ENCODE data around the gene BICC1. TPM values are rescaled to one million over a fixed set of nuclear protein-coding genes. Genes with fewer than 3 reads are reported as not detected.

The BICC1 gene
- total RNA-seq, 1 experiment from 2014 or later: 46.9 TPM

GRCh38 chr10:58644311-58644710, 131.6 kb downstream of the BICC1 start:
- Histone ChIP-seq H3K4me1 (replicated peaks) (peaks cover 57% of the 10 kb centered on the region), H3K27ac (no peak overlapping the region), H3K27me3 (replicated peaks) (no peaks in the 10 kb centered on the region), H3K9me3 (replicated peaks) (no peaks in the 10 kb centered on the region), H3K4me3 (no peak overlapping the region), H3K36me3 (no peaks in the 10 kb centered on the region)
- no peak for DNase-seq (ENCODE audit: low read depth in 1 of 2, low spot score in 2 of 2)

GRCh38 chr10:58645416-58646146, 132.9 kb downstream of the BICC1 start:
- no peaks in the 10 kb centered on the region for H3K27me3 ChIP-seq (replicated peaks)
- DNase-seq (ENCODE audit: low read depth in 1 of 2, low spot score in 2 of 2): no peak
- no peaks in the 10 kb centered on the region; the same call in 1 of the 2 replicates for H3K36me3 ChIP-seq
- no peak overlapping the region for H3K4me3 ChIP-seq
- no peaks in the 10 kb centered on the region for H3K9me3 ChIP-seq (replicated peaks)
- H3K27ac ChIP-seq: no peak overlapping the region
- peaks cover 53% of the 10 kb centered on the region for H3K4me1 ChIP-seq (replicated peaks)

DNA sequence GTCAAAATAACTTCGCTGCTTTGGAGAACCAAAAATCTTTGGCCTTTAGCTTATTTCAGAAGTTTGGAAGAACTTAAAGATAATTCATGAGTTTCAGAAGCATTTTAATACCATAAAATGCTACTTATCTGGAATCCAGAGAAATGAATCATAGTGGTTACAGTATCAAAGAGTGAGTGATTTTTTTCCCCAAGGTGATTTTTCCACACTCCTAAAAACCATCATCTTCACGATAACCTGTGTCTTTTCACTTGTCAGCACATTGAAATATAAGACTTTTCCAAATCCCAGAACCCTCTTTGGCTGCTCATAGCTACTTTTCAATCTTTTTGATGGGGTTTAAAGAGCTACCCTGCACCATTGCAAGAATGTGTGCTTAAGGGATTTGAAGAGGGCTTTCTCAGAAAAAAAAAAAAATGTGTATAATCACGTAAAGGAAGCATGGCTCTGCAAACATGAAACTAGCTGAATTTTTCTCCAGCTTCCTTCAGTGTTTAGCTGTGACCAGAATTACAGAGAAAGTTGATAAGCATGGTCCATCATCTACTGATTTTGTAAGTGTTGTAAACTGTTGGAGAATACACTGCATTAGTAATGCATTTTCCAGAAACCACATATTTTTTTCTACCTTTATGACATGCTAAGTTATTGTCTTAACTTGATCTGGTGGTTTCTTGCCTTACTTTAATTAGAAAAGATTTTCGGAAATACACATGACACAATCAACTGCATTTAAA, 134.9 kb downstream of the BICC1 start:
- Histone ChIP-seq H3K36me3 (no peaks in the 10 kb centered on the region; the same call in 1 of the 2 replicates), H3K27ac (no peak overlapping the region), H3K4me3 (no peak overlapping the region), H3K9me3 (replicated peaks) (no peaks in the 10 kb centered on the region), H3K4me1 (replicated peaks) (peaks cover 53% of the 10 kb centered on the region), H3K27me3 (replicated peaks) (no peaks in the 10 kb centered on the region)
- peak in 1 of 2 experiments; percentile 29 for DNase-seq (ENCODE audit: low read depth in 1 of 2, low spot score in 2 of 2)

DNA sequence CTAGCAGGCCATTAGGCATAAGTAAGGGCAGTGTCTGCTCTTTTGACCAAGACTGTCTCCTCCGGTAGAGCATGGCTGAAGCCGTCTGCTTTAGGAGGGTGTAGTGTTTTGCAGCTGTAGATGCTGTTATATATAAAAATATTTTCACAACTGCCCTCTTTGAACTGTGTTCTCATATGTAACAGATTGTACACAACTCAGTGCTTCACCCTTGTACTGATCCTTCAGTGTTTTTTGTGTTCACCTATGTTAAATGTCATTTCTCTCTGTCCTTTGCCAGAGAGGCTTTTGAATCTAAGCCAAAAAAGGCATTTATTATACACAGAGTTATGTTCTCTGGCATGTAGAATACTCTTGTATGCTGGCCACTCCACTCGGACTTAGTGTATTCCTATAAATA, 135.5 kb downstream of the BICC1 start:
- no peak overlapping the region for H3K27ac ChIP-seq
- peaks cover 53% of the 10 kb centered on the region for H3K4me1 ChIP-seq (replicated peaks)
- no peaks in the 10 kb centered on the region; the same call in 1 of the 2 replicates for H3K36me3 ChIP-seq
- no peak overlapping the region for H3K4me3 ChIP-seq
- DNase-seq (ENCODE audit: low read depth in 1 of 2, low spot score in 2 of 2): no peak
- H3K9me3 ChIP-seq (replicated peaks): no peaks in the 10 kb centered on the region
- H3K27me3 ChIP-seq (replicated peaks): no peaks in the 10 kb centered on the region

DNA sequence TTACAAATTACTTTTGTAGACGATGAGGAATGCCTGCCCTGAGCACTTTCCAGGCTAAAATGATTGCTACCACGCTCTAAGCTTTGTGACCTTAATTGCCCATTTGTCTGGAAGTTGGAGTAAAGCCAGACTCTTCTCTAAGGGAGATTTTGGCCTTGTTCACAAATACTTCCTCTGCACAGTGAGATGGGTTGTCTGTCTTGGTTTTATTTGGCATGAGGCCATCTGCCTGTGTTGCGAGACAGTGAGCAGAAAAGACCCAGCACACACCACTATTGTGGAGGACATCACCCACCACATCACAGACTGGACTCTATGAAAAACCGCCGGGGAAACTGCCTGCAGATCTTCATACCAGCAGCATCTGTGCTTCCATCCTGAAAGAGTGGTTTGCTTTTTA, 138.4 kb downstream of the BICC1 start:
- H3K4me3 ChIP-seq: no peak overlapping the region
- no peaks in the 10 kb centered on the region for H3K9me3 ChIP-seq (replicated peaks)
- peaks cover 49% of the 10 kb centered on the region for H3K4me1 ChIP-seq (replicated peaks)
- H3K27me3 ChIP-seq (replicated peaks): no peaks in the 10 kb centered on the region
- DNase-seq (ENCODE audit: low read depth in 1 of 2, low spot score in 2 of 2): peak; percentile 67 to 74
- no peaks in the 10 kb centered on the region; the same call in 1 of the 2 replicates for H3K36me3 ChIP-seq
- peak overlapping the region; percentile 19; the same call in 1 of the 2 replicates for H3K27ac ChIP-seq

DNA sequence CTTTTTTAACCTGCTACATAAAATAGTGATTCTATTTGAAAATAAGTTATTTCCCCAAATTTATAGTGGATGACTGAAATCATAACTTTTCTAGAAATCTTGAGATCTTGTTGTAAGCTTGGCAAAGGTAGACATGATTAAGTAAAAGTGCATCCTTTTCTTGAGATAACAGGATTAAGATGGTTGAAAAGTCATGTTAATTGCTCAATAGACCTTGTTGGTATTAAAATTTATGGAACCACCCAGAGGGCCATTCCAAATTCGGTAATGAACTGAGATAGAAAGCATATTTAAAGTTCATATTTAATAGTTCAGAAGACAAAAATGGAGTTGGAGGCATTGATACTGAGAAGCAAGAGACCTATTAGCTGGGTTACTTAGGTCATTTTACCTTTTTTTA, 139.1 kb downstream of the BICC1 start:
- Histone ChIP-seq H3K9me3 (replicated peaks) (no peaks in the 10 kb centered on the region), H3K27me3 (replicated peaks) (no peaks in the 10 kb centered on the region), H3K27ac (no peak overlapping the region), H3K4me3 (no peak overlapping the region), H3K4me1 (replicated peaks) (peaks cover 49% of the 10 kb centered on the region), H3K36me3 (no peaks in the 10 kb centered on the region; the same call in 1 of the 2 replicates)
- no peak for DNase-seq (ENCODE audit: low read depth in 1 of 2, low spot score in 2 of 2)

- Histone ChIP-seq H3K9me3 (replicated peaks) (no peaks in the 10 kb centered on the region), H3K4me3 (no peak overlapping the region), H3K4me1 (replicated peaks) (peaks cover 38% of the 10 kb centered on the region), H3K36me3 (no peaks in the 10 kb centered on the region; the same call in 1 of the 2 replicates), H3K27me3 (replicated peaks) (no peaks in the 10 kb centered on the region), H3K27ac (peak overlapping the region; percentile 52; the same call in 1 of the 2 replicates)
- peak in 1 of 2 experiments; percentile 56 for DNase-seq (ENCODE audit: low read depth in 1 of 2, low spot score in 2 of 2)
These were observed 140.5 kb downstream of the BICC1 start for GRCh38 chr10:58653139-58653538.

GRCh38 chr10:58660575-58661255, 148.0 kb downstream of the BICC1 start:
- Histone ChIP-seq H3K9me3 (replicated peaks) (no peaks in the 10 kb centered on the region; the same call in 1 of the 2 replicates), H3K36me3 (0 out of 2 replicates have a peak, but pooled peaks cover 2% of the 10 kb centered on the region), H3K4me1 (replicated peaks) (peaks cover 36% of the 10 kb centered on the region), H3K27ac (peak overlapping the region; percentile 64), H3K27me3 (replicated peaks) (no peaks in the 10 kb centered on the region), H3K4me3 (no peak overlapping the region)
- DNase-seq (ENCODE audit: low read depth in 1 of 2, low spot score in 2 of 2): peak in 1 of 2 experiments; percentile 34

GRCh38 chr10:58661336-58661735, 148.7 kb downstream of the BICC1 start:
- Histone ChIP-seq H3K9me3 (replicated peaks) (no peaks in the 10 kb centered on the region; the same call in 1 of the 2 replicates), H3K27me3 (replicated peaks) (no peaks in the 10 kb centered on the region), H3K27ac (peak overlapping the region; percentile 64), H3K4me1 (replicated peaks) (peaks cover 38% of the 10 kb centered on the region), H3K4me3 (no peak overlapping the region), H3K36me3 (0 out of 2 replicates have a peak, but pooled peaks cover 2% of the 10 kb centered on the region)
- peak in 1 of 2 experiments; percentile 55 for DNase-seq (ENCODE audit: low read depth in 1 of 2, low spot score in 2 of 2)

GRCh38 chr10:58661902-58662301, 149.2 kb downstream of the BICC1 start:
- Histone ChIP-seq H3K9me3 (replicated peaks) (no peaks in the 10 kb centered on the region; the same call in 1 of the 2 replicates), H3K27me3 (replicated peaks) (no peaks in the 10 kb centered on the region), H3K4me3 (no peak overlapping the region), H3K27ac (peak overlapping the region; percentile 64), H3K4me1 (replicated peaks) (peaks cover 41% of the 10 kb centered on the region), H3K36me3 (0 out of 2 replicates have a peak, but pooled peaks cover 2% of the 10 kb centered on the region)
- peak in 1 of 2 experiments; percentile 24 for DNase-seq (ENCODE audit: low read depth in 1 of 2, low spot score in 2 of 2)

DNA sequence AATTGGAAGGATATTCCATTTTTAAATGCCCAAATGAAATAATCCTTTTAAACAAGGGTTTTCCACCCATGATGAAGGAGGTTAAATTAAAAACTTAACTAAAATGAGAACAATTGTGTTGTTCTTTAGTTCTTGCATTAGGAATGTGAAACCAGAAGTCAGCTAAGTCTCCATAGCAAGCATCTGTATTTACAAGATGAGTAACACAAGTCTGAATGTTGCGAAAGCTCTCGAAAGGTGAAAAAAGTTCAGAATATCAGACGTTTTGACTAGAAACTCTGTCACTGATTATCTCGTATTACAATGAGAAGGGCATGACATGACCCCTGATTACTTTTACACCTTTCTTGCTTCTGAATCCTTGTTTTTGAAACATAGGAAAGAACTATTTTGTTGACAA, 149.6 kb downstream of the BICC1 start:
- DNase-seq (ENCODE audit: low read depth in 1 of 2, low spot score in 2 of 2): peak in 1 of 2 experiments; percentile 63
- H3K4me3 ChIP-seq: no peak overlapping the region
- peaks cover 41% of the 10 kb centered on the region for H3K4me1 ChIP-seq (replicated peaks)
- H3K27me3 ChIP-seq (replicated peaks): no peaks in the 10 kb centered on the region
- H3K27ac ChIP-seq: peak overlapping the region; percentile 64
- H3K36me3 ChIP-seq: 0 out of 2 replicates have a peak, but pooled peaks cover 2% of the 10 kb centered on the region
- no peaks in the 10 kb centered on the region; the same call in 1 of the 2 replicates for H3K9me3 ChIP-seq (replicated peaks)

DNA sequence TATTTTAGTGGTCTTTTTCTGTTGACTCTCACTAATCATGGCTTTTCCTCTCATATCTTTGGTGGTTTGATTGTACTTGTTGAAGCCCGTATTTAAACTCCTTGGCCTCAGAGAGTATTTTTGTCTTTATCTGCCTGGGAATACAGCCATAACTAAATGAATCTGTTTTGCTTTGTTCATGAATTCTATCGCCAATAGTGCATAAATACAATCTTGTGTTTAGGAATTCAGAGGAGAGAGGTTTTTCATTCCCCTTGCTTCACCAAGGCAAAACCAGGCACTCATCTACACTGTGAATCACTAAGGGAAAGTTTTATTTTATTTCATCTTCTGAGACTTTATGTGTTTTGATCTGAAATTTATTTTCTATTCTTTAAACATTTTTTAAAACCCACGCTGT, 152.7 kb downstream of the BICC1 start:
- peaks cover 36% of the 10 kb centered on the region for H3K4me1 ChIP-seq (replicated peaks)
- H3K36me3 ChIP-seq: no peaks in the 10 kb centered on the region
- H3K27ac ChIP-seq: peak overlapping the region; percentile 34
- peak in 1 of 2 experiments; percentile 20 for DNase-seq (ENCODE audit: low read depth in 1 of 2, low spot score in 2 of 2)
- no peaks in the 10 kb centered on the region for H3K9me3 ChIP-seq (replicated peaks)
- H3K4me3 ChIP-seq: peak overlapping the region; percentile 27
- no peaks in the 10 kb centered on the region for H3K27me3 ChIP-seq (replicated peaks)

DNA sequence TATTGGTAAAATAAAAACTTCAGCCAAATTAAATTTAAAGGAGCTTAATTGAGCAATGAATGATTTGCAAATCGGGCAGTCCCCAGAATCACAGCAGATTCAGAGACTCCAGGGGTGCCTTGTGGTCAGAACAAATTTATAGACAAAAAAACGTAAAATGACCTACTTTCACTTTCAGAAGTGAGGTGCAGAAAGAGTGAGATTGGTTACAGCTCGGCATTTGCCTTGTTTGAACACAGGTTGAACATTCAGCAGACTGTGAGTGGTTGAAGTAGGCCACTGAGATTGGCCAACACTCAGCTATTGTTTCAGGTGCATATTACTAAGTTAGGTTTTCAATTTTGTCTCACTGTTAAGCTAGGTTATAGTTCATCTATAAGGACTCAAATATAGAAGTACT, 153.4 kb downstream of the BICC1 start:
- peak in 1 of 2 experiments; percentile 50 for DNase-seq (ENCODE audit: low read depth in 1 of 2, low spot score in 2 of 2)
- Histone ChIP-seq H3K27ac (peak overlapping the region; percentile 34), H3K9me3 (replicated peaks) (no peaks in the 10 kb centered on the region), H3K4me3 (peak overlapping the region; percentile 27), H3K27me3 (replicated peaks) (no peaks in the 10 kb centered on the region), H3K4me1 (replicated peaks) (peaks cover 30% of the 10 kb centered on the region), H3K36me3 (no peaks in the 10 kb centered on the region)

All from SJSA1 (cell line).